Thymus (tissue), 11 donors: Measurements from ENCODE around the gene WARS2. TPM values are rescaled to one million over a fixed set of nuclear protein-coding genes. Genes with fewer than 3 reads are reported as not detected.
A peak's percentile ranks its signal among the peaks of the same experiment; 100 is the strongest.

Experiments
- DNase-seq, 9 donors: peaks; one replicate each; pipeline ENCODE4 v3.0.0-alpha.2; 2013; ENCODE audit warnings: low spot score in 9 of 9, low read depth in 6 of 9, missing footprints in 1 of 9
- H3K27ac ChIP-seq, 2 donors: one replicate each; pipeline ENCODE4 v1.5.1; 2013; ENCODE audit warnings: control low read depth in 1 of 2, low read depth in 1 of 2, low read length in 1 of 2, mild to moderate bottlenecking in 1 of 2, moderate library complexity in 1 of 2
- H3K27me3 ChIP-seq, 2 donors: one replicate each; pipeline ENCODE4 v1.5.1; 2013; ENCODE audit warnings: low read length in 1 of 2; ENCODE audit not compliant: control insufficient read depth in 2 of 2, insufficient read depth in 1 of 2
- H3K36me3 ChIP-seq, 2 donors: one replicate each; pipeline ENCODE4 v1.5.1; 2013; ENCODE audit warnings: low read length in 1 of 2, mild to moderate bottlenecking in 1 of 2, moderate library complexity in 1 of 2; ENCODE audit not compliant: control insufficient read depth in 2 of 2, insufficient read depth in 2 of 2
- H3K4me1 ChIP-seq, 2 donors: one replicate each; pipeline ENCODE4 v1.5.1; 2013; ENCODE audit warnings: low read length in 2 of 2; ENCODE audit not compliant: control insufficient read depth in 2 of 2, insufficient read depth in 2 of 2
- H3K4me3 ChIP-seq, 2 donors: one replicate each; pipeline ENCODE4 v1.5.1; 2013; ENCODE audit warnings: low read length in 2 of 2, control low read depth in 1 of 2, mild to moderate bottlenecking in 1 of 2
- H3K9me3 ChIP-seq, 2 donors: one replicate each; pipeline ENCODE4 v1.5.1; 2013; ENCODE audit warnings: low read length in 1 of 2, mild to moderate bottlenecking in 1 of 2; ENCODE audit not compliant: control insufficient read depth in 2 of 2, insufficient read depth in 1 of 2
- WGBS: extraction: QIAGEN DNeasy Blood & Tissue Kit; methylation state at CpG from one replicate; pipeline ENCODE4 v1.1.7; 2013; 5-methylcytosine and 5-hydroxymethylcytosine counted together
- polyA plus RNA-seq: library from polyadenylated mRNA; stranded (reverse); fragments of 200-250 nt; gene quantifications from one replicate; pipeline ENCODE4 v1.2.3, GENCODE V29; 2013
- total RNA-seq: library from RNA; stranded (reverse); fragments of 120-200 nt; gene quantifications from one replicate; pipeline ENCODE4 v1.2.4, GENCODE V29; 2013
- donor health status: healthy.

WARS2 gene
- total and polyA plus RNA-seq, 2 donors, result 7.7 to 8.6 TPM

- Histone ChIP-seq H3K4me3 (no peak overlapping the region), H3K4me1 (peaks cover 0 to 4% of the 10 kb centered on the region in 2 donors), H3K9me3 (no peaks in the 10 kb centered on the region), H3K27me3 (no peaks in the 10 kb centered on the region), H3K36me3 (no peaks in the 10 kb centered on the region), H3K27ac (no peak overlapping the region)
- 95% methylated on average over 4 of the region's 4 CpGs for WGBS
- DNase-seq, result no peak
Observed at GRCh38 chr1:119147661-119148090, 7.2 kb upstream of the WARS2 start.

DNA sequence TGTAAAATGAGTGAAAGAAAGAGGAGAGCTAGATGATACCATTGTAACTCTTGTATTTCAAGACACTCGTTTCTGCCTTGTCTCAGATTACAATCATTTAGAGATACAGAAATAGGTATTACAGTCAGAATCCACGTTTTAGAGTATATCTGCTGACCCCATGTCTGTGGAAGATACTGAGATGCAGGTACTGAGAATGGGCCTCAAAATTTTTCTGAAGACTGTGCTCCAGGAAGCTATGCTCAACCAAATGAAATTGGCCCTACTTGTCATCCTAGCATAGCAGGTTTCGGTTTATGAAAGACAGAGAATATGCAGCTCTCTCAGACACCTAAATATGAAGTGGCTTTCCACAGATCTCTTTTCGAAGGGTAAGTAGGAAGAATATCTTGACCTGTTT lies 6.0 kb upstream of the WARS2 start:
- peak in 1 of 9 donors; percentile 10 for DNase-seq
- 95% methylated on average over 4 of the region's 4 CpGs for WGBS
- Histone ChIP-seq H3K27ac (peak overlapping the region in 1 of 2 donors; percentile 70), H3K4me3 (no peak overlapping the region), H3K9me3 (no peaks in the 10 kb centered on the region), H3K36me3 (no peaks in the 10 kb centered on the region), H3K27me3 (no peaks in the 10 kb centered on the region), H3K4me1 (peaks cover 0 to 4% of the 10 kb centered on the region in 2 donors)

- Histone ChIP-seq H3K27ac (no peak overlapping the region), H3K9me3 (no peaks in the 10 kb centered on the region), H3K36me3 (no peaks in the 10 kb centered on the region), H3K4me3 (no peak overlapping the region), H3K27me3 (no peaks in the 10 kb centered on the region), H3K4me1 (peaks cover 5 to 10% of the 10 kb centered on the region in 2 donors)
- DNase-seq, result no peak
- WGBS, result 97% methylated on average over 6 of the region's 6 CpGs
Observed at GRCh38 chr1:119144813-119145212, 4.4 kb upstream of the WARS2 start.

DNA sequence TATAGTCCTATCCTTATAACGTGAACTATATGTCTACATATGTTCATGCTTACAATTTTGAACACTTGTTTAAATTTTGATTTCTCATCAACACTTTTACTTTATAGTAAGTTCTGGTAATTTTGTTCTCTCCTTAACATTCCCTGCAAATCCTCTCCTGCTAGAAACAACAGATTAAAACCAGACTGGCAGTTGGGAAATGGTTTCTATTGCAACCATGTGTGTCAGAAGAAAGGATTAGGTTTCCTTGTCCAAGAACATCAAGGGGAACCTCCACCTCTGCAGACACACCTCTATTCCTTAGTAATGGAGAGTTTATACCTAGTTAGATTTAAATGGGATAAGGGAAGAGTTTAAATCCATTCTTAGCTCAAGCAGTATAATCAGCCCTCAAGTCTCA lies 3.3 kb upstream of the WARS2 start:
- Histone ChIP-seq H3K4me3 (no peak overlapping the region), H3K4me1 (peaks cover 11 to 12% of the 10 kb centered on the region in 2 donors)
- 94% methylated on average over 1 of the region's 1 CpG for WGBS

DNA sequence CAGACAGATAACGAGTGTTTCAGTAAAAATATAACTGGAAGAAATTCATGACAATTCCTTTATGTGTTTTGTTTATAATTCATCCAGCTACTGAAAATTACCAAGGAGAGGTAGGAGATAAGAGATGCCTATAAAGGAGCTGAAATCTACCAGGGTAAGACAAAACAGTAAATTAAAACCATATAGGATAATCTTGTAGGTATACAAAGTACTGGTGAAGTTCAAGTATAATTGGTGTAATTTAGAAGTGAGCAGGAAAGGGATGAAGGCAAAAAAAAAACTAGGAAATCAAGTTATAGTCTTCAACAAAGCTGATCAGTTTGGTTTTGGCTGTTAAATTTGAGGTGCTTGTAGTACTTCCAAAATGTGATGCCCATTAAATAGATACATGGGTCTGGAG lies 1.2 kb upstream of the WARS2 start:
- H3K9me3 ChIP-seq, result no peaks in the 10 kb centered on the region
- peaks cover 8 to 11% of the 10 kb centered on the region in 2 donors for H3K4me1 ChIP-seq
- no peaks in the 10 kb centered on the region for H3K36me3 ChIP-seq
- H3K4me3 ChIP-seq, result no peak overlapping the region
- 93% methylated on average over 1 of the region's 1 CpG for WGBS
- no peaks in the 10 kb centered on the region for H3K27me3 ChIP-seq
- H3K27ac ChIP-seq, result no peak overlapping the region
- DNase-seq, result no peak

More for the DNA sequence above, 3.3 kb upstream of the WARS2 start:
- no peak for DNase-seq
- Histone ChIP-seq H3K36me3 (no peaks in the 10 kb centered on the region), H3K27ac (no peak overlapping the region), H3K27me3 (no peaks in the 10 kb centered on the region), H3K9me3 (no peaks in the 10 kb centered on the region)

DNA sequence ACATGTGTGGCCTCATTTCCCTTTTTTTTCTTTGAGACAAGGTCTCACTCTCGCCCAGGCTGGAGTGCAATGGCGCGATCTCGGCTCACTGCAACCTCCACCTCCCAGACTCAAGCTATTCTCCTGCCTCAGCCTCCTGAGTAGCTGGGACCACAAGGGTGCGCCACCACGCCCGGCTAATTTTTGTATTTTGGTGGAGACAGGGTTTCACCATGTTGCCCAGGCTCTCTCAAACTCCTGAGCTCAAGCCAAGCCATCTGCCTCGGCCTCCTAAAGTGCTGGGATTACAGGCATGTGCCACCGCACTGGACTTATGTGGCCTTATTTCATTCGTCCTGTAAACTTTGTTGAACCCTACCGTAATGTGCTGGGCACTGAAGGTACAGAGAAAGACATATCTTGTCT lies 569 bp upstream of the WARS2 start:
- WGBS, result 57% methylated on average over 11 of the region's 11 CpGs
- H3K4me1 ChIP-seq, result peaks cover 8 to 11% of the 10 kb centered on the region in 2 donors

GRCh38 chr1:119139857-119140176 lies 636 bp downstream of the WARS2 start:
- no peak for DNase-seq
- no peaks in the 10 kb centered on the region for H3K9me3 ChIP-seq
- peaks cover 8 to 11% of the 10 kb centered on the region in 2 donors for H3K4me1 ChIP-seq
- H3K36me3 ChIP-seq, result no peaks in the 10 kb centered on the region
- H3K4me3 ChIP-seq, result peak overlapping the region; percentile 70 to 80
- H3K27ac ChIP-seq, result peak overlapping the region; percentile 78 to 99
- WGBS, result 23% methylated on average over 10 of the region's 10 CpGs
- H3K27me3 ChIP-seq, result no peaks in the 10 kb centered on the region

More for the DNA sequence above, 569 bp upstream of the WARS2 start:
- Histone ChIP-seq H3K9me3 (no peaks in the 10 kb centered on the region), H3K27me3 (no peaks in the 10 kb centered on the region), H3K4me3 (peak overlapping the region; percentile 70 to 80), H3K36me3 (no peaks in the 10 kb centered on the region), H3K27ac (peak overlapping the region; percentile 96 to 99)
- DNase-seq, result peak in 2 of 9 donors; percentile 23 to 33

DNA sequence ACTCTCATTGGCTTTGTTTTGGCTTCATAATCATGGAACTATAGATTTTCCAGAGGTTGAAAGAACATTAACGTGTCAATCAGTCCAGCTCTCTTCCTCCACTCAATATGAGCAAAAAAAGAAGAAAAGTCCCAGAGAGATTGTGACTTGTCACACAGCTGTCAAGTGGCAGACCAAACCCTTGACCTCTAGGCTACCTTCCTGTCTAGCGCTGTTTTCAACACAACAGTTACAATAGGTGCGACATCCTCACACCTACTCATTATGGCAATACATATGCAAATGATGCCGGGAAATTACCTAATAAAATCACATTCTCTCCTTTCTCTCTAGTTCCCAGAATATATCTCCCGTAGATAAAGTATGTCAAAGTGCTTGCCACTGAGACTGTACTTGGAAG lies 1.1 kb downstream of the WARS2 start:
- peak in 1 of 9 donors; percentile 34 for DNase-seq
- 64% methylated on average over 5 of the region's 5 CpGs for WGBS

DNA sequence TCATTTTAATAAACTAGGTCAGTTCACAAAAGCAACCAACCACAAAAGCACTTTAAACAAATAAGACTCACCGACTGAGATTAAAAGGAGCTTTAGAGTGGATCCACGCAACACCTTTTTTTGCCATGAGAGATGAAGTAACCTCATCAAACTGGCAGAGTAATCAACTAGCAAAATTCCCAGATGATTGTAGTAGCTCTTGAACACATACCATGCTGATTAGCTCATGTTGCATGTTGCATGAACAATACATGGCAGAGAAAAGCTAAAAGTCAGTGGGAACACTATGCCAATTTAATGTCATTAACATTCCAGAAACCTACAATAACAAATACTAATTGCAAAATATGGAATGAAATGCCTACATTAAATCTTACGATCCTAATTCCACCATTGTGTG lies 4.1 kb downstream of the WARS2 start:
- no peak for DNase-seq
- Histone ChIP-seq H3K27ac (no peak overlapping the region), H3K4me1 (peaks cover 8 to 11% of the 10 kb centered on the region in 2 donors), H3K27me3 (no peaks in the 10 kb centered on the region), H3K36me3 (no peaks in the 10 kb centered on the region), H3K9me3 (no peaks in the 10 kb centered on the region), H3K4me3 (no peak overlapping the region)
- WGBS, result 87% methylated on average over 3 of the region's 3 CpGs

More for the DNA sequence above, 1.1 kb downstream of the WARS2 start:
- H3K9me3 ChIP-seq, result no peaks in the 10 kb centered on the region
- H3K4me1 ChIP-seq, result peaks cover 8 to 11% of the 10 kb centered on the region in 2 donors
- H3K27ac ChIP-seq, result peak overlapping the region in 1 of 2 donors; percentile 99
- no peaks in the 10 kb centered on the region for H3K27me3 ChIP-seq
- H3K4me3 ChIP-seq, result peak overlapping the region; percentile 70 to 80
- no peaks in the 10 kb centered on the region for H3K36me3 ChIP-seq

DNA sequence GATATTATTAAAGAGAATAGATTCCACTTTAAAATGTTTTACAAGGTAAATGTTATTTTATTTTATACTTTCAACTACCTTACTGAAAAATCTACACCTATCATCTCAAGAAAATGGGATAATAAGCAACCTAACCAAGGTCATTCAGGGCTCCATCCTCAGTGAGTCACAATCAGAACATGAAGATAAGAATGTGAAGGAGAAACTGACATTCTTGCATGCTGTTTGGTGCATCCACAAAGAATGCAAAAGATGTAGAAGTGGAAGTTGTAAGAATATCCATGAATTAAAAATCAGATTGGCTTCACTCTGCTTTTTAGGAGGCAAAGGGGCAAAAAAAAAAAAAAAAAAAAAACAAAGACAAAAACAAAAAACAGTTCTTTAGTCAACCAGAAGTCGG lies 6.5 kb downstream of the WARS2 start:
- Histone ChIP-seq H3K27me3 (no peaks in the 10 kb centered on the region), H3K4me1 (no peaks in the 10 kb centered on the region), H3K36me3 (no peaks in the 10 kb centered on the region), H3K4me3 (no peak overlapping the region), H3K9me3 (no peaks in the 10 kb centered on the region), H3K27ac (no peak overlapping the region)
- DNase-seq, result no peak
- 98% methylated on average over 1 of the region's 1 CpG for WGBS
